Measurements from ENCODE around the gene EML6.
A peak's percentile ranks its signal among the peaks of the same experiment; 100 is the strongest.

Gene EML6

DNA sequence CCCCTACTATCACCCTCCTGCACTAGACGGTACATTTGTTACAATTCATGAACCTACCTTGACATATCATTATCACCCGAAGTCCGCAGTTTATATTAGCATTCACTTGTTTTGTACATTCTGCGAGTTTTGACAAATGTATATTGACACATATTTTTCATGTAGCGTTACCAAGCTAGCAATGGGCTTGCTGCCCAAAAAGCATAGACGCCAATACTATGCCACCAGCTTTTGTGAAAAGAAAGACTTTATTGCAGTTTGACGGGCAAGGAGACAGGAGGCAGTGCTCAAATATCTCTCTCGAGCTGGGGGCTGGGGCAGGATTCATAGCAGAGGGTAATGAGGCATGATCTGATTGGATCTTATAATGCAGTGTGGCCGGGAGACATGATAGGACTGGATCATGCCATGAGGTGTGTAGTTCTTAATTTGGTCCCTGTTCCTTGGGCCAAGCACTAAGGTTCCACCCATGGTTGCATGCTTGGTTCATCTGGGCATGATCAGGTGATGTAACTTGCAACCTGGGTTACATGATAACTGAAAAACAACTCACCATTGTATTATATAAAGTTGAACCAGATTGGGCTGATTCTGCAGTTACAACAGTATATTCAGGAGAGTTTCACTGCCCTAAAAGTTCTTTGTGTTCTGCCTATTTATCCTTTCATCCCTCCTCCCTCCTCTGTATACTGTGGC, 164.5 kb downstream of the EML6 start:
- no peak for DNase-seq

DNA sequence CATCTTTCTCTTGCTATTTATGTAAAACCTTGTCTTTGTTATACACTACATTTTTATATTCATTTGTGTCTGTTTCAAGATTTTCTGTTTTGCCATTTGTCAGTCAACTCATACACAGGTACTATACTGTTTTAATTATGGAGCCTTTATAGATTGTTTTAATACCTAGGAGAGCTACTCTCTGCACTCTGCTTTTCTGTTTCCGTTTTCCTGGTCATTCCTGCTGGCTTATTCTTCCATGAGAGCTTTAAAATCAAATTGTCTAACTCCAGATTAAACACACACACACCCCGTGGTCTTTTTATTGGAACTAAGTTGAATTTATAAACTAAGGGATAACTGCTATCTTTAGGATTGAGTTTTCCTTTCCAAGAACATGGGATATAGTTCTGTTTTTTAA, 165.6 kb downstream of the EML6 start:
- DNase-seq = no peak

DNA sequence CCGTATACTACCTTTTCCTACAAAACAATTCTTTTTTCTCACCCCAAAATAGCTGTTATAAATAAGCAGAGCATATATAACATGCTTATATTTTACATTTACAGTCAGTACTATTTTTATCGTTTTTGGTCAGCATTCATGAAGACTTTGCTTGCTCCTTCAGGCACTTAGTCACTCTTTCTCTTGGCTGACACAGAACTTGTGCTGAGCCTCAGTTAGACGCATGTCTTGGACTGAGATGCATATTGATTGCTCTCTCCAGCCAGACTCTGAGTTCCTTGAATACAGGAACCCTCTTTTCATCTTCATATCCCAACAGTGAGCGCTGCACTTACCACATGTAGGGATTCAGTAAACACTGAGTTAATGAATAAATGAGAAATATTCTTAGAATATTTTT, 168.4 kb downstream of the EML6 start:
- DNase-seq = no peak

DNA sequence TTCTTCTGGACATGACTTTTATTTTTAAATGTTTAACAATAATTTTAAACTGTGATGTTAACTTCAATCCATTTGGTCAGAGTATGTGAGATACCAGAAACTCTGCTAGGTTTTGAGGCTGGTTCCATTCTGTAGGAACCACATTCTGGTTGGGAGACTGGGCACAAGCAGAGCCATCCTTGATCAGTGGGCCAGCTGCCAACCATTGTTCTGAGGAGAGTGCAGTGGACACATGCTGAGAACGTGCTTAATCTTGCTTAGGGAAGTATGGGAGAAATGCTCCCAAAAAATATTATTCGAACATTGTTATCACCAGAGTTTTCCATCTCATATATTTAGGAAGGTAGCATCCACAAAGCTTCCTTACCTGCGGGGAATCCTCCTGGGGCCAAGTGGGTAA, 171.0 kb downstream of the EML6 start:
- DNase-seq = no peak

DNA sequence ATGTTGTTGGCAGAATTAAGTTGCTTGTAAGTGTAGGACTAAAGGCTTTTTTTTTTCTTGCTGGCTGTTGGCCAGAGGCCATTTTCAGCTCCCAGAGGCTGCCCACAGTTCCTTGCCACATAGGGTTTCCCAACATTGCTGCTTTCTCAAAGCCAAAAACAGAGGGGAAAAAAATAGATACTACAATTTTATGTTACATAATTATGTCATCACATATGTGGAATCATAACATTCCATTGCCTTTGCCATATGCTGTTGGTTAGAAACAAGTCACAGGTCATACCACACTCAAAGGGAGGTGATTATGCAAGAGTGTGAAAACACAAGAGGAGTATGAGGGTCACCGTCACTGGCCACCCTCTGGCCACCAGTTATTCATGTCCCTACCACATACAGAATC, 172.3 kb downstream of the EML6 start:
- DNase-seq = no peak

DNA sequence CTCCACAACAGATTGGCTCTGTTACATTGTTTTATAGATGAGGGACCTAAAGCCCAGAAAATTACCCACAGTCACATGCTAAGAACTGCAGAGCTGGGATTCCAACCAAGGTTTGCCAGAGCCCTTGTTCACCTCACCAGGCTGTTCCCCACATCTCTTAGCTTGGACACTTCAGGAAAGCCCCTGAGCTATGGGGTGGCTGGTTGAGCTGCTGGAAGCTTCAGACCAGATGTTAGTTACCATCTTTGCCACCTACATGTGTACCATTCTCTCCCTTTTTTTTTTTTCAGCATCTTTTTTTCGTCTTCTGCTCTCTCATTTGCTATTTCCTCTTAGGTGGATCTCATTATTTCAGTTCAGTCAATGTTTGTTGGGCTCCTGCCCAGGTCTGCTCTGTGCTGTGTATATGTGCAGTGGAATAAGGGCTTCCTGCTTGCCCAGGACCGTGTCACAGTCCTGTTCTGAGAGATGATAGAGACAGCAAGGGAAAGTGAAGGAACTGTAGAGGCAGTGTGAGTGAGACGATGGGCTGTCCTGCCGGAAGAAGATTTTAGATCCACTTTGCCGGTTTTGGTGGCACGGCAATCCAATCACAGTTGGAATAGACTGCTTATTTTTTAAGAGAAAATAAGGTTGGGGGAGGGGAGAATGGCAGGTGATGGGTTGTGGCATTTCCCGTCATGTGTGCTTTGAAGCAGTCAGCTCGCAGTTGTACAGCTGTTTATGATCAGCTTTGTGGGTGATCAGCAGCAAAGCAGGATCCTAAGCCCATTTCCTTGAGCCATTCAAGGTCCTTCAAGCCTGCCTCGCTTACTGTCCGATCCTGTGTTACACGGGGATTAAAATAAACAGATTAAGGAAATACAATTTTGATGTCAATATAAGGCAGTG, 174.2 kb downstream of the EML6 start:
- peak; percentile 6 for DNase-seq

DNA sequence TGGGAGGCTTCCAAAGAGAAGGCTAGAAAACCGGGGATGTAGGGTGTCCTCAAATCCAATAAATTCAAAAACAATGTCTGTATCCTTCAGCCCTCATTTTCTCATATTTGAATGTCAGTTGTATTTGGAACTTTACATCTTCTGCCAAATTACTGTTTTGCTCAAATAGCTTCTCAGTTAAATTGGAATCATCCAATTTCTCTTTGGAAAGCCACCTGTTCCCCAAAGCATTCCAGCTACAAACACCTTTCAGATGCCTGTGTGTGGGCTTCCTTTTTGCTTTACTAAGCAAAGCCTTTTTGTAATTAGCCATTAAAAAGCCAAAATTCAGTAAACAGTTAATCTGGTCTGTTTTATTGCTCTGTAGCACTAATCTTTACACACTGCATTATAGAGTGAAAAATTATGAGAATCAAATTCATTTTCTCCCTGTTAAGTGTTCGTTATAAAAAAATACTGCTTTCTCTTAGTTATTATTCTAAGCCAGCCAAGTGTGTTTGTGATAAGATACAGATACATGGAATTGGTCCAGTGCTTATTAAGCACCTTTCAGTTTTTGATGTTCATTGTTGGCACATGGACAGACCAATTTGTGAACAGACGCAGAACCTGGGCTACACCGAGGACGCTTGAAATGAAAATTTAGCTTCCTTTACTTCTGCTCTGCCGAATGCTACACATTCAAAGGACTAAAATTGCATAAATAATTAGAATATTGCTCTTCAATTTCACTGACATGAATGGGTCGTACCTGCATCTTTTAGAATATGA, 175.2 kb downstream of the EML6 start:
- DNase-seq = no peak

DNA sequence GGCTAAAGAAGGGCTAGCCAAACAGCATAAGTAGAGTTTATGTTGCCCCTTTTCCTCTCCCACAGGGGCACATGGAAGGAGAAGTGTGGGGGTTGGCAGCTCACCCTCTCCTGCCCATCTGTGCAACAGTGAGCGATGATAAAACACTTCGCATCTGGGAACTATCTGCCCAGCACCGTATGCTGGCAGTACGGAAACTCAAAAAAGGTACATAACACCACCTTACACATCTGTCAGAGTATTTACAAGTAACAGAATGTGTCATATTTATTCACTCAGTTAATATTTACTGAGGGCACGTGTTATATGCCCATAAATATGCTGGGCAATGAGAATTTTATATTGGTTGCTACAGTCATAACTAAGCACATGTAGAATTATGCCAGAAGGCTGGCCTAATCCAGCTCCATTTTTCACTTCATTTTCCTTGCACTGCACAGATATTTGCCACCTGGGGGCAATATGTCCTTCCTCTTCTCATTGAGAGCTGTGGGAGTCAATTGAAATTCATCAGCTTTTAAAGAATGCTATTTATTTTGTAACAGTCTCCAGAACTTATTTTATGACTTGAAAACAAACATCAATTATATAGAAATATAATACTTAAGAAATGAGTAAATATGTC, 176.2 kb downstream of the EML6 start:
- no peak for DNase-seq

DNA sequence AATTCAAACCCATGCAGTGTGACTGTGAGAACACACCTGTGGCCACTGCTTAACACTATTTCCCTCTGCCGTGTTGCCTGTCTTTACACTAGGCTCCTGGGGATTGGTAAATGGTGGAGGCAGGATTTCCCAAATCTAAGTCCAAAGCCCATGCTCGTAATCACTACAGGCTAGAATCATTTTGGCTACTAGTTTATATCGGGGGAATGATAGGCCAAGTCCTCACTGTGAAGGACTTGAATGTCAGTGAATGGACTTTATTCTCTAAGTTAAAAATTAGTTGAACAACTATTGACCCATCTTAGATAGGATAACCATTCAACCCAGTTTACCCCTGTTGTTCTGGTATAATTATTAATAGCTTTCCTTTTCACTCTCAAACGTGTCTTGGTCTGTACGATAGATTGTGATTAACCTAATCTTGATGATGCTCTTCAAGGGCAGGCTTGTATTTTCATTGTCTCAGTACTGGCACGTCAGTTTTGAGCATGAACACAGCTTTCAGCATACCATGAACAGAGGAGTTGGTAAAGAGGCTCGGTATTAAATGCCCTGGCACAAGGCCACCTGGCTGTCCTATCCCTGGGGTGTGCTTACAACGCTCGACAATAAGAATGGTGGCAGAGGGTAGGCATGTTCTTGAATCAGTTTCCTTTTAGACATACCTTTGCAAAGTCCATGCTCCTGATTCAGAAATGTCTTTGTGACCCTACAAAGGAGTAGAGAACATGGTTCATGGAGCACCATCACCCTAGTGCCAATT, 177.9 kb downstream of the EML6 start:
- DNase-seq = no peak

DNA sequence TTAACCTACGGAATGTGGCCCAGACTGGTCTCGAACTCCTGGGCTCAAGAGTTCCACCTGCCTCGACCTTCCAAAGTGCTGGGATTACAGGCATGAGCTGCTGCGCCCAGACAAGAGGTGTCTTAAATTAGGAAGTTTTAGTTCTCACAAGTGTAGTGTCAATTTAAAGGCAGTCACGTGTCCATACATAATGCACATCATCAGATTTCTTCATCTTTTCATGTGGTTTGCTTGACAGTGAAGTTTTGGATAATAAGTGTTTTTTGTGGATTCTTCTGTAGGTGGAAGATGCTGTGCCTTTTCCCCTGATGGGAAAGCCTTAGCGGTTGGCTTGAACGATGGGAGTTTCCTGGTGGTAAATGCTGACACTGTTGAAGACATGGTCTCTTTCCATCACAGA, 179.3 kb downstream of the EML6 start:
- no peak for DNase-seq

DNA sequence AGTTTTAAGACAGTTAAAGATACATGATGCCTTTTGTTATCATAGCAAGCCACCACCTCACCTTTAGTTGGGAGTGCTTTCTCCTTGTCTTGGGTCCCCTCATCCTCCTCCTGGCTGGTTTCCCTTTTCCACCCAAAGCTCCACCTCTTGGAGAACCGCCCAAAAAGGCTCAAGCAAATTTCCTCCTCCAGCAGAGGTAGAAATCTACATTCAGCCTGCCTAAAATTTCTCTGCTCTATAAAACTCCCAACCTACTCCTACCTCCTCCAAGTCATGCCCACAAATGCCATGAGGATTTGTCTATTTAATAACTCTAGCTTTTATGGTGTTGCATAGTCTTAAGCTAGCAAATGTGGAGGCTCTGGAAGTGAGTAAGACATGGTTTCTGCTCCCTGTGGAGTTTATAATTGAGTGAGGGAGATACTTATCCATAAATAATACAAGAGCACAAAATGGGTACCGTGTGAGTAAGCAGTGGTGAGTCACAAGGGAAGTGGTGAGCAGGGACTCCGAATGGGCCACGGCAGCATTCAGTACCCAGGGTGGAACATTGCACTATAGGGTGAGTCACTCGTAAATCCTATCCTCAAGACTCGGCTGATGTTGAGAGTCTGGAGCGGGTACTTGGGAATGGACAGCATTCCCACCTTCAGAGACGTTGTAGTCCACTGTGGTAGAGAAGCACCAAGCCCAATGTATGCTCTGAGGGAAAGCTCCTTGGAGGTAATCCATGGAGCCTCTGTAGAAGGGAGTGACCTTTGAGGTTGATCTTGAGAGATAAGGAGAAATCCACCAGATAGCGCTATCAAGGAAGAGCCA, 180.5 kb downstream of the EML6 start:
- peak; percentile 80 for DNase-seq

DNA sequence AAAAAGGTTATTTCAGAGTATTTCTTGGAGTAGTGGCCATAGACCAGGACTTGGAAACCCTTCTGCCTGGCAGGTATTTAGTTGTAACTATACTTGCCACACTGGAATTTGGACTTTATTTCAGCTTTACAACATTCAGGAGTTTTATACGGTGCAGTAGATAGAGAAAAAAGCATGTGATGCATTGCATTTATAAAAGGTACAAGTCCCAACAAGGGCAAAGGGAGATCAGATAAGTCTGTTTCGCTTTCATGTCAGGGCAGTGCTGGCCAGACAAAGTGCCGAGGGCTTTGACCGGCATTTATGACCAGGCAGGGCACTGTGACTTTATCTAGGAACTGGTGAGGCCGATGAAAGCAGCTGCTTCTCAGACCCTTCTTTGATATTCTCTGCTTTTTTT, 181.4 kb downstream of the EML6 start:
- DNase-seq = no peak

DNA sequence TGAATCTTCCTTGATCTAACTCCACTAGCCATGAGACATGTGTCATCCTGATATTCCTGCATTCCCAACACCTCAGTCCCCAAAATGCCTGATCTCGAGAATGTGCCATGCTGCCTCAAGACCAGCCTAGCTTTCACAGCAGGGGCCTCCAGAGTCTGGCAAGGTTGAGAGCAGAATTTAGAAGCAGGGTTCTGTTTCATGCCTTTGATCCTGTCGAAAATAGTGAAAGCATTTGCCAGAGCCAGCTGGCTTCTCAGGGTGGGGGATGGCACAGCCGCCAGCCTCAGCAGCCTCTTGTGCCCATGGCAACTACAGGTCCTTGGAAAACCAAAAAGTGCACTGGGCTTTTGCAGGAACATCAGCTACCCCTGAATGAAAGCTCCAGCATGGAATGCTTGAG, 183.3 kb downstream of the EML6 start:
- no peak for DNase-seq

DNA sequence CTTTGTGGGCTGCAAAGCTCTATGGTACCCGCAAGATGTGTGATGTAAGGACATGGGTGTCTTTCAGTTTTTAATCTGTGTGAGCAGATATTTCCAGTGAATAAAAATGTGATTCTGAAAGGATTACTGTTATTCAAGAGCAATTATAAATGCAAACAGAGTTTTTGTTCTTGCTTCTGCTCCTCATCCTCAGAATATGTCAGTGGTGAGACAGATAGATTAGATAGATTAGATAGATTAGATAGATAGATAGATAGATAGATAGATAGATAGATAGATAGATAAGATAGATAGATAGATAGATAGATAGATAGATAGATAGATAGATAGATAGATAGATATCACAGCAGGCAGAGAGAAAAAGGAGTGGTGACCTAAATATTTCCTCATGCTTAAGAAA, 184.2 kb downstream of the EML6 start:
- DNase-seq = no peak

DNA sequence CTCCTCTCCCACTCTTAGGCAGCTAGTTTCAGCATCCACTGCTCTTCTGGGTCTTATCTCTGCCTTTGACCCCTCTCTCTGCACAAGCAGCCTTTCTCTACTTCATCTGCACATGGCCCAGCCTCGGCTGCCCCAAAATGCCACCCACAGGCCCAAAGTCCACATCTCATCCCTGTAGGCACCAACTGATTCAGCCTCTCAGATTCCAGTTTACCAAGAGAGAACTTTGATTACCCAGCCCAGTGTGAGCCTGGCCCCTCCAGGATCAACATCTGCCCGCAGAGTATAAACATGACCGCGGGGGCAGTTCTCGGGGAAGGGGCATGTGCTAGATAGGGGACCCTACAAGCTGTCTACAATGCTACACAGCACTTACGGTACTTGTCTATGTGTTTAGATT, 185.1 kb downstream of the EML6 start:
- DNase-seq = no peak

DNA sequence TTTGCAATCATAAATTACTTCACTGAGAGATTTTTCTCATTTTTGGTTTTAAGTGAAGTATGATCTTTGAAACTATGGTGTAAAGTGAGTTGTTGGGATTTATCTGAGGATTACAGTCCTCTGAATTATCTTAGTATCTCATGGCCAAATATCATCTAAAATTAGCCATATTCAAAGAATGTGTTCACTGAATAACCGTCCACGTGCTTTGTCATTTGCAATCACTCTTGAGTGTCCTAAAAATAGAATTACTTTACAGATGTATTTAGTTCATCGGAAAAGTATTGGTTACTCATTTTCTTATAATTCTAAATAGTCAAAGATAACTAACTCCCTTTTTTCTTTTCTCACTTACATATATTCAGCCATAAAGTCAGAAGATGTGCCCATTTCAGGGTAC, 185.5 kb downstream of the EML6 start:
- DNase-seq = no peak

DNA sequence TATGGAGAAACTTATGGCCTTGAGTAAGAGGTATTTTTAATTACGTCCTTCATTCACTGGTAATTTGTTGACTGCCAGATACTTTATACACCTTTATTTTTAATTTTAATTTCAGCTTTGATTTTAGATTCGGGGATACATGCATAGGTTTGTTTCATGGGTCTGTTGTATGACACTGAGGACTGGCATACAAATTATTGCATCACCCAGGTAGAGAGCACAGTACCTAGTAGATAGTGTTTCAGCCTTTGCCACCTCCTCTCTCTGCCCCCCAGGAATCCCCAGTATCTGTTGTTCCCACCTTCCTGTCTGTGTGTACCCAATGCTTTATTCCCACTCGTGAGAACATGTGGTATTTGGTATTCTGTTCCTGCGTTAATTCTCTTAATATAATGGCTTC, 188.8 kb downstream of the EML6 start:
- no peak for DNase-seq

DNA sequence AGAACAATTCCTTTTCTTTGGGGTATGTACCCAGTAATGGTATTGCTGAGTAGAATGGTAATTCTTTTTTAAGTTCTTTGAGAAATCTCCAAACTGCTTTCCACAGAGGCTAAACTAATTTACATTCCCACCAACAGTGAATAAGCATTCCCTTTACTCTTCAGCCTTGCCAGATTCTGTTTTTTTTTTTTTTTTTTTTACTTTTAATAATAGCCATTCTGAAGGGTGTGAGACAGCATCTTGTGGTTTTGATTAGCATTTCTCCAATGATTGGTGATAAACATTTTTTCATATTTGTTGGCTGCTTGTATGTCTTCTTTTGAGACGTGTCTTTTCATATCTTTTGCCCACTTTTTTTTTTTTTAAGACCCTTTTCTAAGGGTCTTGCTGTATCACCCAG, 189.4 kb downstream of the EML6 start:
- no peak for DNase-seq

DNA sequence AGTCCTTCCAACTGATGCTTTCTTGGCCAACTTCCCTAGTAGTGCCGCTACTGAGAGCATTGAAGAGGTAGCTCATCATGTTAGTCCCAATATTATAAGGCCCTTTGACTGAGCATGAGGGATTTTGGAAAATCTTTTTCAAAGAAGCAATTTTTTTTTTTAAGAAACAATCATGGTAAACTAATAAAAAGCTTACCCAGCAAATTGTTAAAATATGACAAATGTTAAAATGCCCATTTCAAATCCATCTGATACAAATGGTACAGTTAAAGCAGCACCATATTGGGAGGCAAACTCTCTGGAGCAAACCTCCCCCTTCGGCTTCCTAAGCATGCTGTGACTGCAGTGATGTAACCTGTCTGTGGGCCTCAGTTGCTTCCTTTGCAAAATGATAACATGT, 191.2 kb downstream of the EML6 start:
- DNase-seq = no peak

DNA sequence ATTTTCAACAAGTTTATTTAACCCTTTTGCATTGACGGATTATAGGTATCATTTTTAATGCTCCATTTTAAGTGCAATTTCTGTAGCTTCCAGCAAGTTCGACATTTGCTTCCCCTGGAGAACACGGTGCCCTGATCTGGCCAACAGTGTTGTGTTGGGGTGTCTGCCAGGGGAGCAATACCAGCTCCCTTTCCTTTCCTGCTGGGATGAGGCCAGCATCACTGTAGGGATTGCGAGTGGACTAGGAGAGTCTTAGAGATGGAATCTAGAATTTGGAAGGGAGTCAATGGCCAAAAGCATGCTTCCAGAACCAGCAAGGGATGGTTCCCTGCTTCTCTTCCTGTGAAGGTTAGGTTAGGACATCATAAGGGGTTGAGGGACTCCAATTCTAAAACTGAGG, 191.6 kb downstream of the EML6 start:
- no peak for DNase-seq

DNA sequence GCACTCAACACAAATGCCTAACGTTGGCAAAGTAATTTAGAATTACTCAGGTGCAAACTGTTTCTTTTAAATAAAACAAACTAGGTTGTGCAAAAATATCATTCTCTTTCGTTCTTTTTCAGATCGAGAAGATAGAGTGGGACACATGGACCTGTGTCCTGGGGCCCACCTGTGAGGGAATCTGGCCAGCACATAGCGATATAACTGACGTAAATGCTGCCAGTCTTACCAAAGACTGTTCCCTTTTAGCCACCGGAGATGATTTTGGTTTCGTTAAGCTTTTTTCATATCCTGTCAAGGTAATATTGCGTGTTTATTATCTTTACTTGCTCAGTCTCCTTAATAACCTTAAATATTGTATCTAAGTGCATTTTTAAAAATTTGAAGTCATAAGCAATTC, 193.2 kb downstream of the EML6 start:
- DNase-seq = no peak
